ENCODE data around the gene MRPS26.
"Not testable (repeated sequence)": the region's sequence is repeated elsewhere in the genome, so short reads cannot be mapped to it uniquely, and the experiment has no call there.

Gene MRPS26

DNA sequence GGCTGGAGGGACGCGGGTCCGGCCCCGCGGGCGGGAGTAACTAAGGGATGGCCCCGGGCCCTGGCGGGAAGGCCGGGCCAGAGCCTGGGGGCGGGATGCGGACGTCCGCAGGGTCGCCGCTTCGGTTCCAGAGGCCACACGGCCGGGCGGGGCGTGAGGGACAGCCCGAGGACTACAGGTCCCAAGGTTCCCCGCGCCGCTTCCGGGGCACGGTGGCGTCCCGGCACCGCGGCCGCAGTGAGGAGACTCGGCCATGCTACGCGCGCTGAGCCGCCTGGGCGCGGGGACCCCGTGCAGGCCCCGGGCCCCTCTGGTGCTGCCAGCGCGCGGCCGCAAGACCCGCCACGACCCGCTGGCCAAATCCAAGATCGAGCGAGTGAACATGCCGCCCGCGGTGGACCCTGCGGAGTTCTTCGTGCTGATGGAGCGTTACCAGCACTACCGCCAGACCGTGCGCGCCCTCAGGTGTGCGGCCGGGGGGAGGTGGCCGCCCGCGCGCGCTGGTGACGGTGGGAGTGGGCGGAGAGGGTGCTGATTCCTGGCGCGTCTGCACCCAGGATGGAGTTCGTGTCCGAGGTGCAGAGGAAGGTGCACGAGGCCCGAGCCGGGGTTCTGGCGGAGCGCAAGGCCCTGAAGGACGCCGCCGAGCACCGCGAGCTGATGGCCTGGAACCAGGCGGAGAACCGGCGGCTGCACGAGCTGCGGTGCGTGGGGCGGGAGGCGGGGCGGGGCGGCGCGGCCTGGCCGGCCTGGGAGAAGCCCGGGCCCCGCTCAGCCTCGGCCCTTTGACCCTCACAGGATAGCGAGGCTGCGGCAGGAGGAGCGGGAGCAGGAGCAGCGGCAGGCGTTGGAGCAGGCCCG, at the start of gene MRPS26:
MRPS26 (plus strand) TSS at position 237 of the 861 bp plus-strand sequence; CDS start at position 254, 17 bp downstream.
- peak; percentile 95 for DNase-seq (ENCODE audit: low read depth, low spot score)

GRCh38 chr20:2998728-2999127, 47.1 kb upstream of the MRPS26 start:
- DNase-seq (ENCODE audit: low read depth, low spot score): no peak

DNA sequence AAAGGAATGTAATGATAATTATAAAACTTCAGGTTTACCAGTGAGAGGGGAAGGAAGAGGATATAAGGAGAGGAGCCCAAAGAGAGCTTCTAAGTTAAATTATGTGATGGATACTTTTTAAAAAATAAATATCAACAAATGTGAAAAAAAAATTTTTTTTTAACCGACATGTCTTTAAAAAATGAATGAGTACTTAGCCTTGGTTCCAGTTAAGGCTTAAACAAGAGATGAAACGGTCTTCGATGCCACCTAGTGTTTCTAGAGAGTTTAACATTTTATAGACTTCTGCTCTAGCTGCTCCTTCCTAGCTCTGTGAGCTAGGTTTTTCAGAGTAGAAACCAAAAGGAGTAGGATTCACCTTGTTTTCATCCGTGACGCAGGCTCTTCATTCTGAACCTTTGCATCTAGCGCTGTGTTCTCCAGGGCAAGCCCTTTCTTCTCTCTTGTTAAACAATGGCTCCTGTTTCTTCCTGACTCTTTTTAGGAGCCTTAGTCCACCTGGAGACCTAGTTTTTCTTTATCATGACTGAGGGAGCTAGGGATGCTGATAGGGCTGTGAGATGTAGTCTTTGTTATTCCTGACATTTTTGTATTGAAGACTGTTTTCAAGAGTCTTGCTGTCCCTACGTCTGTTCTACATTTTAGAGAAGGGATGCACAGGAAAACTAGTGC, 44.9 kb upstream of the MRPS26 start:
- DNase-seq (ENCODE audit: low read depth, low spot score): peak; percentile 78

DNA sequence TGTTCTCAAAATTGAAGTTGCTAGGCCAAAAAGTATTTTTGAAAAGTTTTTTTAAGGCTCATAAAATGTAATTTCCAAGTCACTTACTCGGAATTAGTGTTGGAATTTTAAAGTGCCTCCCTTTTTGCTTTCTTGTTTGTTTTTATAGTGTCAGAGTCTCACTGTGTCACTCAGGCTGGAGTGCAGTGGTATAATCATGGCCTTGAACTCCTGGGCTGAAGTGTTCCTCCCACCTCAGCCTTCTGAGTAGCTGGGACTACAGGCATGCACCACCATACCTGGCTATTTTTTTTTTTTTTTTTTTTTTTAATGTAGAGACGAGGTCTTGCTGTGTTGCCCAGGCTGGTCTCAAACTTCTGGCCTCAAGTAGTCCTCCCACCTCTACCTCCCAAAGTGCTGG, 42.4 kb upstream of the MRPS26 start:
- no peak for DNase-seq (ENCODE audit: low read depth, low spot score)

- DNase-seq (ENCODE audit: low read depth, low spot score): peak; percentile 86
Observed at GRCh38 chr20:3010985-3011723, 34.7 kb upstream of the MRPS26 start.

DNA sequence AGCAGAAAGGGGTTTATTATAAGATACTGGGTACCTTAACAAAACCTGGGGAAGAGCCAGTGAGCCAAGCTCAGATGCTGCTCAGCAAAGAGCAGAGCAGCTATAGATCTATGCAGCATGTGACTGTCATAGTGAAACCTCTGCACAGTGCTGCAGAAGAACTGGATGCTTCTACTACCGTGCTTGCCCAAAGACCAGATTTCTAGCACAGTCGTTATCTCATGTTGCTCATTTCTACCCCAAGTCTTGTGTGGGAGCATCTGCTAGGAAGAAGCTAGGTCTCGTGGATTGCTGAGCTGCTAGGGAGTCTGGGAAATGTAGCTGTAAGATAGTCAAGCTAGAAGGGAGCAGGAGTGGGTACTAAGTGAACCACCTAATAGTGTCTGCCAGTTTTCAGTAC, 34.1 kb upstream of the MRPS26 start:
- no peak for DNase-seq (ENCODE audit: low read depth, low spot score)

DNA sequence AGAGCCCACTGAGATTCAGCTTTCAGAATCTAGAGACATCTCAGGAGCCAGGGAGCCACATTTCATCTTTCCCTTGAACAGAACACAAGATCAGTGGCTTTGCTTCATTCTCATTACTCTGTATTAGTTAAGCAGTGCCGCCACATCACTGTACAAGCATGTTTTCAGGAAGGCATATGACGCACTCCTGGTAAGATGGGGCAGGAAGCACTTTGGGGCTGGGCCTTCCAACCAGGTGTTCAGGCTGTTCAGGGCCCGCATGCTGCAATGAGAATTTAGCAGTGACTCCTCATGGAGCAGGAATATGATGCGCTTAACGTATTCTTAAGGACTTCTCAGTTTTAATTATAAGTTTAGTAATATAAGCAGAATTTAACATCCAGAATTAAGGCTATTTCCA, 32.1 kb upstream of the MRPS26 start:
- DNase-seq (ENCODE audit: low read depth, low spot score): no peak

DNA sequence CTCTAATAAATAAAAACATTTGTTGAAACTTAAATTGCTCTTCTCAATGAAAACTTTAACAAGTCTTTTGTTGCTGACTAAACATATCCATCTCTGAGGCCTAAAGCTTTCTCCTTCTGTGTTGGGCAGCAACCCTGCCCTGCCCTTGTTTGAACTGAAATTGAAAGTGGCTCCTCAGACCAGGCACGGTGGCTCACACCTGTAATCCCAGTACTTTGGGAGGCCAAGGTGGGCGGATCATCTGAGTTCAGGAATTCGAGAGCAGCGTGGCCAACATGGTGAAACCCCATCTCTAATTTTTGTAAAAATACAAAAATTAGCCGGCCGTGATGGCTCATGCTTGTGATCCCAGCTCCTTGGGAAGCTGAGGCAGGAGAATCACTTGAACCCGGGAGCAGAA, 31.7 kb upstream of the MRPS26 start:
- no peak for DNase-seq (ENCODE audit: low read depth, low spot score)

DNA sequence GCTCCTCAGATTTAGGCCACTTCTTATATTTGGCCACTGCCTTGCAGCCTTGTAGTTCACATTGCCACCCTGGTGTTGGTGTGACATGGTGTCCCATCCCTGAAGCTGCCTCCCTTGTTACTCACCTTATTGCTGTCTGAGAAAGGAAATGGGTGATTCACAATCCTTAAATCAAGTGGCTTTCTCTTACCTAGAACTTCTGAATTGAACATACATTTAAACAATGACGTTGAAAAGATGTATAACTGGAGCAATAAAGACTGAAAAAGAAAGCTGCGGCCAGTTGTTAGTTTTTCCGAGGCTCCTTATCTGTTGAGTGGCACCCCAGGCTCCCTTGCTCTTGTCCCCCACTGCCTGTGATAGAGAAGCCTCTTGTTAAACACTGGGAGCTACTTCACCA, 31.2 kb upstream of the MRPS26 start:
- DNase-seq (ENCODE audit: low read depth, low spot score): no peak

DNA sequence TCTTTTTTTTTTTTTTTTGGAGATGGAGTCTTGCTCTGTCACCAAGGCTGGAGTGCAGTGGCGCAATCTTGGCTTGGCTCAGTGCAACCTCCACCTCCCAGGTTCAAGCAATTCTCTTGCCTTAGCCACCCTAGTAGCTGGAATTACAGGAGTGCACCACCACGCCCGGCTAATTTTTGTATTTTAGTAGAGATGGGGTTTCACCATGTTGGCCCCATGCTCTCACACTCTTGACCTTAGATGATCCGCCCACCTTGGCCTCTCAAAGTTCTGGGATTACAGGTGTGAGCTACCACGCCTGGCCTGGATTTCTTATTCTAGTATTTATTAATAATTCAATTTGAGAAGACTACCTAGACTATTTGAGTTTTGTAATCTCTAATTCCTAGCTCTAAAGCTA, 30.6 kb upstream of the MRPS26 start:
- not testable (repeated sequence) for DNase-seq (ENCODE audit: low read depth, low spot score)

DNA sequence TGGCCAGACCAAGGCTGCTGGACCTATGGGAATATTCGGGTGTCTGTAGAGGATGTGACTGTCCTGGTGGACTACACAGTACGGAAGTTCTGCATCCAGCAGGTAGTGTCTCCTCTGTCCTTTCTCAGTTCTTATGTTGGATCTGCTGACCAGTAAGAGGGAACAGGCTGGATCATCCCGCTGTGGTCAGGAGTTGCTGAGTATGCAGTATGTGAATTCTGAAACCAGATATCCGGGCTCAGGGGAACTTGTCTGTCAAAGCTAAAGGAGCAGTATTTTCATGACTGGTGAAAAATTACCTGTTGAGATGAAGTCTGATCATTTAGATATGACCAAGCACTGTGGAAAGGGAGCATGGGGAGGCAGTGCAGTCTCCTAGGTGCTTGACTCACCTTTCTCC, 24.5 kb upstream of the MRPS26 start:
- no peak for DNase-seq (ENCODE audit: low read depth, low spot score)

DNA sequence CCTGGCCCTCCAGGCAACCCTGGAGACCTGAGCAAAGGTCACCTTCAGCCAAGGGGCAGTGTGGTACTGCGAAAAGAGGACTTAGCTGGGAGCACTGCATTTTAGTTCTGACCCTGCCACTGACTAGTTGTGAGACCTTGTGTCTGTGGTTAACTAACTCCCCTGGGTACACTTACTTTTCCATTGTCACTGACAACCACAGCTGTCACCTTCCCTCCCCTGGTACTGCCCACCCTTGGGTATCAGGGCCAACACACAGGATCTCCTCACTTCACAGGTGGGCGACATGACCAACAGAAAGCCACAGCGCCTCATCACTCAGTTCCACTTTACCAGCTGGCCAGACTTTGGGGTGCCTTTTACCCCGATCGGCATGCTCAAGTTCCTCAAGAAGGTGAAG, 24.1 kb upstream of the MRPS26 start:
- no peak for DNase-seq (ENCODE audit: low read depth, low spot score)

GRCh38 chr20:3022559-3023490, 23.0 kb upstream of the MRPS26 start:
- not testable (repeated sequence) for DNase-seq (ENCODE audit: low read depth, low spot score)

DNA sequence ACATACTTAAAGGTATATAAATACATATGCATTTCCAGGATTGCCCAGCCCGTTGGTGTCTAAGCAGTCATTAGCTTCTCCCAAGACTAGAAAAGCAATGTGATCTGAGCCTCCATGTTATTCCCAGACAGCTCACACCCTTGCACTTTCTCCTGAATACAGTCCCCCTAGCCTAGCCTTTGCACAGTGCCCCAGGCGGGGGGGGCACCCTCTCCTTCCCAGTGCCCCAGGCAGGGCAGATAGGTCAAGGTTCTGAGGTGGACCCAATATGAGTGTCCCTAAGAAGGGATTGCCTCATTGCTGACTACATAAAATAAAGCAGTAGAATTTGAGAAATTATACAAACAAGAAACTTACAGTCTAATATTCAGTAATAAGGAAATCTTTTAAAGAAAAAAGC, 17.9 kb upstream of the MRPS26 start:
- no peak for DNase-seq (ENCODE audit: low read depth, low spot score)

DNA sequence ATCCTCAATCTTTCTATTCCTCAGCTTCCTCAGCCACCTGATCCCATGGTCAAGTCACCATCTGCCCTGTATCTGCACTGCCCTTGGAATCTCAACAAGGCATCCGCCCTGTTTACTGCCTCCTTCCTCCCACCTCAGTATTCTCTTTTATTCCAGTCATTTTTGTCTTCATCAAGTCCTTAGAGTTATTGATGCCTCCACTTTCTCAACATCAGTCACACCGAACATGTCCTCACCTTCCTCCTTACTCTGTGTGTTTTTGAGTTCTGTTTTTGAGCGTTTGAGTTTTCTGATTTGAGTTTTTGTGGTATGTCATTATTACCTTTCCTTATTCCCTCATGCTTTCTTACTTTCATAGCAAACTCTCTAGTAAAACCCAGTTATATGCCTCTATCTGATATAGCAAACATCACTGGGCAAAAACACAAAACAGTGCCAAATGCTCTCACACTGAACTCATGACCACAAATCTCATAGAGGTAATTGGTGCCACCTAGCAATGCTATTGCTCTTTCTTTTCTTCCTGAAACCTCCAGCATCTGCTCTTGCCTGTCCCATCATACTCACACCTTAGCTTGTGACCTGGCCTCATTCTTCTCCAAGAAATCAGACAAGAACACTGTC, 14.2 kb upstream of the MRPS26 start:
- no peak for DNase-seq (ENCODE audit: low read depth, low spot score)

GRCh38 chr20:3032624-3033023, 13.2 kb upstream of the MRPS26 start:
- DNase-seq (ENCODE audit: low read depth, low spot score): no peak

DNA sequence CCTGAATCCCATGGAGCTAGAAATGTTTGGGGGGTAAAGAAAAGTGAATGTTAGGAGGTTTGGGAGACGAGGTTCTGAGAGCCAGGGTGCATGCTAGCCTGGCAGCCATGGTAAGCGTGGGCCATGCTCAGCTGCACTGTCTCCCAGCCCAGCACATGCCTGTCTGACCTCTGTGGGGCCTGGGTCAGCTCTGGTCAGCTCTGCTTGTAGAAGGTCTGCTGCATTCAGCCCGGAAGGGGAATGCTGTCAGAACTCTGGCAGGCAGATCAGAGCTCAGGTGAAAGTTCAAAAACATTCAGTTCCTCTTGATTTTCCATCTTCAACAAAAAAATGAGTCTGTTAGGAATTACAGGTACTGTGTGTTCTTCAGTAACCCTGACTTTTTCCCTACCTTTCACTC, 8.2 kb upstream of the MRPS26 start:
- no peak for DNase-seq (ENCODE audit: low read depth, low spot score)

DNA sequence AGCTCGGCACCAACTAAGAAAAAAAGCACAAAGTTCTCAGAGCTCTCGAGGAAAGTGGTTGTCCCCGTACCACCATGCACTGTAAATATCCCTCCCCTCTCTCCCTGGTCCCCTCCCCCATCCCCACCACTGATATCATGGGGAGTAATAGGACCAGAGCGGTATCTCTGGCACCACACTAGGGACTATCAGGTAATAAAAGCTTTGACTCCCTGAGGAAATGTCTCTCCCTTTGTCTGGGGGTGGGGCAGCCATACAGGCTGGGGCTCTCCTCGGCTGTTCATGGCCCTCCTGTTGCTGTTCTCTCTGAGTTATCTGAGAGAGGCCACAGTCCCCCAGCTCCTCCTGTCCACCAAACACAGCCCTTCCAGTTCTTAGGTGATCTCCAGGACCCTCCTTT, 7.4 kb upstream of the MRPS26 start:
- no peak for DNase-seq (ENCODE audit: low read depth, low spot score)

GRCh38 chr20:3039426-3039825, 6.4 kb upstream of the MRPS26 start:
- no peak for DNase-seq (ENCODE audit: low read depth, low spot score)

DNA sequence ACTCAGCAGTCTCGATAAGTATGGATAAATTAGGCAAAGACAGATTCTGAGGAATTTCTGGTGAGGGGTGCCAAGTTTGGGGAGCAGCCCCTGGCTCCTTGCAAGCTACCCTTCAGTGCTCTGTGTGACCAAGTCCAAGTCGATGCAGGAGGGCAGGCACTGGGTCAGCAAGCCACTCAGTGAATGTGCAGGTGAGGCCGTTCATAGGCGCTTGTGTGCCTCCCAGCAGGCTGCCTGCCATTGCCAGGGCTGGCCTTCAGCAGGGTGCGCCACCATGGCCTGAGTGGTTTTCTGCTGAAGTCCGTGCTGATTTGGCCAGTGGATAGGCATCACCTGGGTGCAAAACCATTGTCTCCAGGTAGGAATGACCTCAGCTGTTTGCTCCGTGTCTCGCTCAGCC, 5.8 kb upstream of the MRPS26 start:
- no peak for DNase-seq (ENCODE audit: low read depth, low spot score)

DNA sequence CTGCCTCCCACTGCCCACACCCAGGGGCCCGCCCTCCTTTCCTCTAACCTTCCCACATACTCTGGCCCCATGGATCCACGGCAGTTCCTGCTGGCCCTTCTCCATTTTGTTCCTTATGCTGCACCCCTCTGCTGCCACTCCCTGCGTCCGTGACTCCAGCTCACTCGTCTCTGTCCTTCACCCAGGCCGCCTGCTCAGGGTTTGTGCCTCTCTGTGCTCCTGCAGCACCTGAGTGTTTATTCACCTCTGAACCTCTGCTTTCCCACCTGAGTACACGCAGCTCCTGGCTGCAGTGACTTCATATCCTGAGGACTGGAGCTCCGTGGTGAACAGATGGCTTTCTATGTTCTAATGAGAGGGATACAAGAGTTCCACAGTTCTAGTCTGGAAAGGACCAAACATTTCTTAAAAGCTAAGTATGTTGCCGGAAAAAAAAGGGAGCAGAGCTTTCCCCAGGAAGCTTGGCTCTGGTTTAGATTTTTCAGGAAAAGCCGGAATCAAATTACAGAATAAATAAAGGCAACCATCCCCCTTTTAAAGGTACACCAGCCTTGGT, 3.9 kb upstream of the MRPS26 start:
- DNase-seq (ENCODE audit: low read depth, low spot score): peak; percentile 23
